H1 (cell line): Measurements from ENCODE around the gene FAM120B.

ENCODE experiments used
- ATF2 ChIP-seq: IDR thresholded peaks from 2 replicates; pipeline ENCODE4 v1.6.1; 2012; ENCODE audit warnings: low read length, inconsistent platforms
- CBX5 ChIP-seq: fragments of 300-800, 300-1000 bp; sonication (generic); IDR thresholded peaks from 2 replicates; pipeline ENCODE4 v1.7.1; 2016; ENCODE audit warnings: antibody characterized with exemption, low read length, low read depth
- CTCF ChIP-seq, 3 experiments: IDR thresholded peaks; 1 replicate in 2 of 3; 2 replicates in 1 of 3; pipeline versions ENCODE4 v1.5.1 to v1.6.1; 2011; ENCODE audit warnings: low read length in 3 of 3, mild to moderate bottlenecking in 3 of 3, inconsistent platforms in 2 of 3, low read depth in 1 of 3, moderate library complexity in 1 of 3; ENCODE audit not compliant: insufficient read depth in 1 of 3; ENCODE audit errors: control extremely low read depth in 1 of 3
- EP300 ChIP-seq, 2 experiments: IDR thresholded peaks; 1 replicate in 1 of 2; 2 replicates in 1 of 2; pipeline ENCODE4 v1.6.1; 2011 to 2012; ENCODE audit warnings: low read depth in 2 of 2, low read length in 2 of 2, mild to moderate bottlenecking in 2 of 2, borderline replicate concordance in 1 of 2, inconsistent platforms in 1 of 2, moderate library complexity in 1 of 2
- NANOG ChIP-seq: IDR thresholded peaks from 2 replicates; pipeline ENCODE4 v1.6.1; 2011; ENCODE audit warnings: low read length, low read depth, mild to moderate bottlenecking, inconsistent platforms; ENCODE audit not compliant: insufficient read depth, poor library complexity, severe bottlenecking
- ZNF274 ChIP-seq: IDR thresholded peaks from 2 replicates; pipeline ENCODE4 v1.7.0; 2012; ENCODE audit warnings: low read length, borderline replicate concordance; ENCODE audit errors: extremely low read depth

GRCh38 chr6:170368544-170368943 is 62.0 kb downstream of the FAM120B start:
- TF ChIP-seq ZNF274 (no peak), CBX5 (no peak), EP300 (IDR thresholded peaks at IDR 0.05; ENCODE audit: borderline replicate concordance in 1 of 2, low read depth in 2 of 2, low read length in 2 of 2) (no peak), CTCF (IDR thresholded peaks at IDR 0.05; ENCODE audit: control extremely low read depth in 1 of 3, insufficient read depth in 1 of 3, low read depth in 1 of 3, low read length in 3 of 3) (no peak), NANOG (no peak), ATF2 (no peak)
